Measurements from ENCODE around the gene HBA1.
"Not testable (repeated sequence)": the region's sequence is repeated elsewhere in the genome, so short reads cannot be mapped to it uniquely, and the experiment has no call there.

The HBA1 gene

DNA sequence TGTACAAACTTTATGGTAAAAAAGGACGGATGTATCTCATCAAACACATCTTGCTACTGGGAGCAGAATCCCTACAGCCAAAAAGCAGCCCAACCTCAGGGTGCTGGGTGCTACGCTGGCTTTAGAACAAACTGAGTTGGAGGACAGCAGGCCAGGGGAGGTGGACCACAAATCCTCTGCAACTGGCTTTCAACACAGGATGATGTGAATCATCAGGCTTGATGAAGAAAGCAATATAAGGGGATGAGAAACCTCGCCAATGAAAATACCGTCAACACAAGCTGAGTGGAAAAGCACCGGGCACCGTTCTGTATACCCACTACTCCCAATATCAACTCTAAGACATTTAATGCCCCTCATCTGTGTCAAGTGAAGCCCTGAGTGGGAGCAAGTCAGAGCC is 18.0 kb downstream of the HBA1 start:
- no peak for DNase-seq (ENCODE audit: low read depth in 1 of 2, low spot score in 1 of 2)

DNA sequence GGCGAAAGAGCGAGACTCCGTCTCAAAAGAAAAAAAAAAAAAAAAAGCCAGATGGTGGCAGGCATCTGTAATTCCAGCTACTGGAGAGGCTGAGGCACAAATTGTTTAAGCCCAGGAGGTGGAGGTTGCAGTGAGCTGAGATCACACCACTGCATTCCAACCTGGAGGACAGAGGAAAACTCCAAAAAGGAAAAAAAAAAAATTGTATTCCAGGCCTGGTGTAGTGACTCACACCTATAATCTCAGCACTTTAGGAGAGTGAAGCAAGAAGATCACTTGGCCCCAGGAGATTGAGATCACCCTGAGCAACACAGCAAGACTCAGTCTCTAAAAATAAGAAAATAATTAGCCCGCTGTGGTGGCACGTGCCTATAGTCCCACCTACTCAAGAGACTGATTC is 23.9 kb downstream of the HBA1 start:
- no peak for DNase-seq (ENCODE audit: low read depth in 1 of 2, low spot score in 1 of 2)

DNA sequence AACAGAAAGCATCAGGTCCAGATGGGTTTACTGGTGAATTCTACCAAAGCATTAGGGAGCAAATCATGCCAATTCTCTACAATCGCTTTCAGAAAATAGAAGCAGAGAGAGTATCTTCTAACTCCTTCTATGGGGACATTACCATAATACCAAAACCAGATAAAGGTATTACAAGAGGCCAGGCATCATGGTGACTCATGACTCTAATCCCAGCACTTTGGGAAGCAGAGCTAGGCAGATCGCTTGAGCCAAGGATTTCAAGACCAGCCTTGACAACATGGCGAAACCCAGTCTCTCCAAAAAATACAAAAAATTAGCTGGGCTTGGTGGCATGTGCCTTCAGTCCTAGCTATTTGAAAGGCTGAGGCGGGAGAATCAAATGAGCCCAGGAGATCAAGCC is 26.8 kb downstream of the HBA1 start:
- no peak for DNase-seq (ENCODE audit: low read depth in 1 of 2, low spot score in 1 of 2)

DNA sequence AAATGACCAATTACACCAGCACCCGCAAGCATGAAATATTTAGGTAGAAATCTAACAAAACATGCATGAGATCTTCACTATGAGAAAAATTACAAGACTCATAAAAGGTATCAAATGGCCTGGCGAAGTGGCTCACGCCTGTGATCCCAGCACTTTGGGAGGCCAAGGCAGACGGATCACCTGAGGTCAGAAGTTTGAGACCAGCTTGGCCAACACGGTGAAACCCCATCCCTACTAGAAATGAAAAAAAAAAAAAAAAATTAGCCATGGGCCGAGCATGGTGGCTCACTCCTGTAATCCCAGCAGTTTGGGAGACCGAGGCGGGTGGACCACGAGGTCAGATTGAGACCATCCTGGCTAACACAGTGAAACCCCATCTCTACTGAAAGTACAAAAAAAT is 27.6 kb downstream of the HBA1 start:
- not testable (repeated sequence) for DNase-seq (ENCODE audit: low read depth in 1 of 2, low spot score in 1 of 2)

DNA sequence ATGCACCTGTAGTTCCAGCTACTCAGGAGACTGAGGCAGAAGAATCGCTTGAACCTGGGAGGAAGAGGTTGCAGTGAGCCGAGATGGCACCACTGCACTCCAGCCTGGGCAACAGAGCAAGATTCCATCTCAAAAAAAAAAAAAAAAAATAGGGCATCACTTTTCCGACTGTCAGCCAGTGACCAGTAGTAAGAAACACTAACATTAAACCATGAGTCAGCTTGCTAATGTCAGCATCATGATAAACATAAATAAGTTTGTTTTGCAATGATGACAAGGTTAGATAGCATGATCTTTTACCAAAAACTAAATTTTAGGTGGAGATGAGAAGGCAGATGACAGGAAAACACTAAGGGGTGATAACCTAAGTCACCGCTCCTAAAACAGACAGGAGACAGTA is 32.9 kb downstream of the HBA1 start:
- DNase-seq (ENCODE audit: low read depth in 1 of 2, low spot score in 1 of 2): not testable (repeated sequence)

DNA sequence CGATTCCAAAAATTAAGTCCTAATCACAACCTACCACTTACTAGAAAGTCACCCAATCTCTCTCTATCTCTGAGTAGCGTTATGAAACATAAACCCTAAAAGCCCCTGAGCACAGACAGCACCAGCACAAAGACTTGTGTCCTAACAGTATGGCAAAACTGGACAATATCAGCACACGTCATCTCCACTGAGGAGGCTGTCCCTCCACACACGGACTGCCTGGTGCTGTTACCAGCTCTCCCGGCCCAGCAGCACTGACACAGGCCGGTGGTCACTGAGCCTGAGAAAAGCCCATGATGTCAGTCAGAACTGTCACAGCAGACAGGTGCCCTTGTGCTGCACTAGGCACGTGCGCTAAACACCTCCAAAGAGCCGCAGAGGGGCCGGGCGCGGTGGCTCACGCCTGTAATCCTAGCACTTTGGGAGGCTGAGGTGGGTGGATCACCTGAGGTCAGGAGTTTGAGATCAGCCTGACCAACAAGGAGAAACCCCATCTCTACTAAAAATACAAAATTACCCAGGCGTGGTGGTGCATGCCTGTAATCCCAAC is 35.2 kb downstream of the HBA1 start:
- not testable (repeated sequence) for DNase-seq (ENCODE audit: low read depth in 1 of 2, low spot score in 1 of 2)

DNA sequence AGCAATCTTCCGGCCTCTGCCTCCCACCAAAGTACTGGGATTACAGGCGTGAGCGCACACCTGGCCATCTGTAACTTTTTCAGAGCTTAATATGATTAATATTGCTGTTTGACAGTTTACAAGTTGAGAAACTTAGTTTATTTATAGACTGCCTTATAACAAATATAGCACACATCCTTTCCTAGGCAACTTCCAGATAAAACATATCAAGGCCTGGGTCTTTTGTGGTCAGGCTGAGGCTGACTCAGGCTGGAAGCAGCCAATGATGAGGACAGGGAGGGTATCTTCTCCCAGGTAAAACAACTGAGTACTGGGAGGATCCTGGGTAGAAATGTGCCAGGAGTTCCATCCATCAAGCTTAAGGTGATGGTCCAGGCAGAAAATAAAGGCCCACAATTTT is 36.5 kb downstream of the HBA1 start:
- DNase-seq (ENCODE audit: low read depth in 1 of 2, low spot score in 1 of 2): no peak

DNA sequence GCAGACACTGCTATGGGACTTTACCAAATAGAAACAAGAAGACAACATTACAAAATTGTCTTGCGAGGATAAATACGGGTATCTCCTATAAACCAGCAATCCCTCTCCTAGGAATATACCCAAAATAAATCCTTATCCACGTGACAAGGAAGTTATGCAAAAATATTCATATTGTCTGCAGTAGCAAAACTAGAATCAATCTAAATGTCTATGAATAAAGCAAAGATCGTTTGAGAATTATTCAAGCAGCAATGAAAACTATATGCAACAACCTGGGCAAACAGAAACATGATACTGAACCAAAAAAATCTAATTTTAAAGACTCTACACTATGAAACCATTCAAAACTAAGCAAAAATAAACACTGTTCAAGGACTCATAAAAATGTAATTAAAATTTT is 43.5 kb downstream of the HBA1 start:
- no peak for DNase-seq (ENCODE audit: low read depth in 1 of 2, low spot score in 1 of 2)

All from stimulated activated CD4-positive, alpha-beta T cell treated with anti-CD3 and anti-CD28 coated beads, Interleukin-15, amount 100 ng/mL, for 1 hour (primary cell).